ENCODE results near the gene CSAD. TPM values are rescaled to one million over a fixed set of nuclear protein-coding genes. Genes with fewer than 3 reads are reported as not detected.

The CSAD gene
- total and polyA plus RNA-seq, 4 donors = 21.7 to 48.8 (median 33.3) TPM

- Histone ChIP-seq H3K9me3 (ENCODE audit: control insufficient read depth in 4 of 4, insufficient read depth in 3 of 4, low read length in 3 of 4) (no peaks in the 10 kb centered on the region), H3K27me3 (ENCODE audit: control insufficient read depth in 3 of 3, insufficient read depth in 3 of 3, low read length in 2 of 3) (no peaks in the 10 kb centered on the region), H3K36me3 (ENCODE audit: control insufficient read depth in 4 of 4, insufficient read depth in 4 of 4, low read length in 4 of 4) (no peaks in the 10 kb centered on the region), H3K4me1 (ENCODE audit: control insufficient read depth in 5 of 5, insufficient read depth in 5 of 5, low read length in 5 of 5) (no peaks in the 10 kb centered on the region), H3K27ac (ENCODE audit: low read depth in 1 of 2, low read length in 1 of 2) (no peak overlapping the region), H3K9ac (ENCODE audit: insufficient read depth in 1 of 2, low read length in 2 of 2) (no peak overlapping the region), H3K4me3 (no peak overlapping the region)
- 60 to 84% methylated on average over 1 of the region's 1 CpG for WGBS, 2 donors
- TF ChIP-seq CTCF (IDR thresholded peaks at IDR 0.05; ENCODE audit: control extremely low read depth, extremely low read depth) = no peak
- DNase-seq = no peak
- ATAC-seq (ENCODE audit: insufficient read depth, low FRiP score) = no peak
Measured at GRCh38 chr12:53127169-53127568, 53.6 kb downstream of the CSAD start.

DNA sequence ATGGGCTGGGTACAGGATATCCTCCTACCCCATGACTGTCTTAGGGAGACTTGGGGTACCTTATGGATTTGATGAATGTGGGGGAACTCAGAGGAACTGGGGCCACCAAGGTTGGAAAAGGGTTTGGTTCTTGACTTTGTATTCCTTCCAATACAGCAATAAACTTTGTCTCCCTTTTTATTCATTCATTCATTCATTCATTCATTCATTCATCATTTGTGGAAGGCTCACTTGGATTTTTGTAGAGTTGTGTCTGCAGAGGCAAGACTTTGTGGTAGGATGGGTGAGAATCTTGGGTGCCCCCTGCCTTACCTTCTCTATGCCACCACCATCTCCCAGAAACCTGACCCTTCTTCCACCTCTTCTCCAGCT is 56.4 kb downstream of the CSAD start:
- ATAC-seq (ENCODE audit: insufficient read depth, low FRiP score) = no peak
- Histone ChIP-seq H3K9me3 (ENCODE audit: control insufficient read depth in 4 of 4, insufficient read depth in 3 of 4, low read length in 3 of 4) (no peaks in the 10 kb centered on the region), H3K9ac (ENCODE audit: insufficient read depth in 1 of 2, low read length in 2 of 2) (no peak overlapping the region), H3K36me3 (ENCODE audit: control insufficient read depth in 4 of 4, insufficient read depth in 4 of 4, low read length in 4 of 4) (no peaks in the 10 kb centered on the region), H3K4me1 (ENCODE audit: control insufficient read depth in 5 of 5, insufficient read depth in 5 of 5, low read length in 5 of 5) (no peaks in the 10 kb centered on the region), H3K27ac (ENCODE audit: low read depth in 1 of 2, low read length in 1 of 2) (no peak overlapping the region), H3K4me3 (no peak overlapping the region), H3K27me3 (ENCODE audit: control insufficient read depth in 3 of 3, insufficient read depth in 3 of 3, low read length in 2 of 3) (no peaks in the 10 kb centered on the region)
- TF ChIP-seq CTCF (IDR thresholded peaks at IDR 0.05; ENCODE audit: control extremely low read depth, extremely low read depth) = no peak
- DNase-seq = no peak

DNA sequence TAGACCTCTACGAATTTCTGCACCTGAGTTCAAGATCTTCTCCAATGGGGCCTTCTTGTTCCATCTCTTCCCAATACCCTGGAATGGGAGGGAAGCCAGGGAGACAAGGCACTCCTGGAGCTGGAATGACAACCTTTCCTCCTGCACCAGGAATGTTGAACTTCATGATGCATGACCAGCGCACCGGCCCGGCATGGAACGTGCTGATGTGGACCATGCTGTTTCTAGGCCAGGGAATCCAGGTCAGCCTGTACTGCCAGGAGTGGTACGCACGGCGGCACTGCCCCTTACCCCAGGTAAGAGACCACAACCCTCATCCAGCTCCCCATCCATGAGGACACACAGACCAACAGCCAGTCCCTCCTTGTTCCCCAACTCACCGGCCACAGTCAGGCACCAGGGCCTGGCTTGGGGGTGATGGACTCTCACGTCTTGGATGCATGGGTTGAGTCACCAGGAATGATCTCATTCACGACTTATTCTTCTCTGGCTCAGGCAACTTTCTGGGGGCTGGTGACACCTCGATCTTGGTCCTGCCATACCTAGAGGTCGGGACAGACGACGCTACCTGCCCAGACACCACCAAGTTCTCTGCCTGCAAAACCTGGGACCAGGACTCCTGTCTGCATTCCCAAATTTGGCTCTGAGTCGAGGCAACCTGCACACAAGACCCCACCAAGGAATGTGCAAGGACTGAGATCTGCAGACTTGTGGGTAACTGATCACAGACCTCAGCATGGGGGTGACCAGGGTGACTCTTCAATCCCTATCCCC is 57.0 kb downstream of the CSAD start:
- no peaks in the 10 kb centered on the region for H3K9me3 ChIP-seq (ENCODE audit: control insufficient read depth in 4 of 4, insufficient read depth in 3 of 4, low read length in 3 of 4)
- H3K4me3 ChIP-seq = no peak overlapping the region
- no peak for ATAC-seq (ENCODE audit: insufficient read depth, low FRiP score)
- H3K27me3 ChIP-seq (ENCODE audit: control insufficient read depth in 3 of 3, insufficient read depth in 3 of 3, low read length in 2 of 3) = no peaks in the 10 kb centered on the region
- no peaks in the 10 kb centered on the region for H3K4me1 ChIP-seq (ENCODE audit: control insufficient read depth in 5 of 5, insufficient read depth in 5 of 5, low read length in 5 of 5)
- H3K9ac ChIP-seq (ENCODE audit: insufficient read depth in 1 of 2, low read length in 2 of 2) = no peak overlapping the region
- no peak for DNase-seq
- TF ChIP-seq CTCF (IDR thresholded peaks at IDR 0.05; ENCODE audit: control extremely low read depth, extremely low read depth) = no peak
- H3K27ac ChIP-seq (ENCODE audit: low read depth in 1 of 2, low read length in 1 of 2) = no peak overlapping the region
- H3K36me3 ChIP-seq (ENCODE audit: control insufficient read depth in 4 of 4, insufficient read depth in 4 of 4, low read length in 4 of 4) = no peaks in the 10 kb centered on the region
- 92 to 96% methylated on average over 16 of the region's 16 CpGs for whole genome bisulfite sequencing, 2 donors

All from lung (tissue), 12 donors.